ENCODE measurements around the gene ZNF813.

Gene ZNF813

DNA sequence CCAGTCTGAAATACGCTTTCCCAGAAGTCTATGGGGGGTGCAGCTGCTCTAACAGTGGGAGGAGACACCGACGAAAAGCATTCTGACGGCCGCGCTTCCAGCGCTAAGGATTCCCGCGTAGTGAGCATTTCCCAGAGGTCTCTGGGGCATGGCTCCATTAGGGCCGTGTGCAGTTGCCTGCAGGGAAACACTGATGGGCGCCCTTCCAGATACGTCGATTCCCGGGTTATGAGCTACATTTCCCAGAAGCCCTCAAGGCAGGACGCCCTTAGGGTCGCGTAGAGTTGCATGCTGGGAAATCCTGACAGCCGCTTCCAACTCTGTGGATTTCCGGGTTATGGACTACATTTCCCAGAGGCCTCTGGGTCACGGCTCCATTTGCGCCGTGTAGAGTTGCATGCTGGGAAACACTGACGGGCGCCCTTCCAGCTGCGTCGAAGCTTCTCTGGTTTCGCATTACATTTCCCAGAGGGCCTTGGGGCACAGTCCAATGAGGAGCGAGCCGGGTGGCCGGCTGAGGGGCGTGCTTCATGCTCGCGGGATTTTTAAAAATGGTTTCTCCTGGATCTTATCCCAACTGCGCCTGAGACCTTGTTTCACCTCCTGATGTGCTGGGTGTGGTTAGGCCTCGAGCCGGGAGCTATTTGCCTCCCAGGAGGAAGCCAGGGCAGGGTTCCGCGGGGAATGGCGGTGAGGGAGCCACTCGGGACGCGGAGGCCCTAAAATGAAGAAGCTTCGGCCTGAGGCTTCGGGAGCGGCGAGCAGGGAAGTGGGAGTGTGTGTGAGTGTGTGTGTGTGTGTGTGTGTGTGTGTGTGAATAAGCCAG is 53.2 kb downstream of the ZNF813 start:
- peak; percentile 96 for DNase-seq (ENCODE audit: low read depth)

DNA sequence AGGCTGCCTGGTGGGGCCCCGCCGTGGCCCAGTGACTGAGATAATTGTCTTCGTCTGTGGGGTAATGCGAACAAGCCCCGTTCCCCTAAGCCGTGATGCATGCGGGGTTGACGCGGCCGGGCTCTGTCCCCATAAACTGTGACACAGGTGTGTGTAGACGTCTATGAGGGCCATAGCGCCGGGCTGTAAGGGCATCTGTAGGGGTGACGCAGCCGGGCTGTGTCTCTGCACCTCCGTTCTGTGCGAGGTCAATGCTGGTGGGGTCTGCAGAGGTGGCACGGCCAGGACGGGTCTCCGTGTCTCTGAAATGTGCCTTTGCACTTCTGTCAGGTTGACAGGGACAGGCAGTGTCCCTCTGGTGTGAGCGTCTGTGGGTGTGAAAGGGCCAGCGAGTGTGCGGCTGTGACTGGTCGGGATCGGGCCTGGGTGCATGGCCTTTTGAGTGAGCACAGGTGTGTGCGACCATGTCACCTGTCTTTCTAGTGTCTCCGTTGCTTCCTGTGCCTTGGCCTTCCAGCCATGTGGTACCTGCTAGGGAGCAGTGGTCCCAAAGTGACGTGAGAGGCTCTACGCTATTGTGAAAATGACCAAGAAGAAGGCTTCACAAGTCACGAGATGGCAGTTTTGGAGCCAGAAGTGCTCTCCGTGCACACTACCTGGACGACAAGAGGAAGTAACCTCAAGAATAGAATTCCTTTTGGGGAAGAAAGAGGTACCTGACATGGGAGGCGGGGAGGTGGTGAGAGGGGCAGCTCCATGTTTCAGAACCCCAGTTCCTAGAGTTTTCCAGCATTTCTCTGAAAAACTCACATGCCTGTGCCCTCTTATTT is 54.1 kb downstream of the ZNF813 start:
- DNase-seq (ENCODE audit: low read depth) = no peak

DNA sequence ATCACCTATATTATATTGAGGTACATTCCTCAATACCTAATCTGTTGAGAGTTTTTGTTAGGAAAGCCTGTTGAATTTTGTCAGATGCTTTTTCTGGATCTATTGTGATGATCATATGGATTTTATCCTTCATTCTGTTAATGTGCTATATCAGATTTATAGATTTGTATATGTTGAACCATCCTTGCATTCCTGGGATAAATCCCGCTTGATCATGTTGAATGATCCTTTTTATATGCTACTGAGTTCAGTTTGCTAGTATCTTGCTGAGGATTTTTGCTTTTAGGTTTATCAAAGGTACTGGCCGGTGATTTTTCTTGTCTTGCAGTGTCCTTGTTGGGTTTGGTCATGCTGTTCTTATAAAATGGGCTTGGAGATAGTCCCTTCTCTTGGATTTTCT is 58.4 kb downstream of the ZNF813 start:
- DNase-seq (ENCODE audit: low read depth) = no peak

DNA sequence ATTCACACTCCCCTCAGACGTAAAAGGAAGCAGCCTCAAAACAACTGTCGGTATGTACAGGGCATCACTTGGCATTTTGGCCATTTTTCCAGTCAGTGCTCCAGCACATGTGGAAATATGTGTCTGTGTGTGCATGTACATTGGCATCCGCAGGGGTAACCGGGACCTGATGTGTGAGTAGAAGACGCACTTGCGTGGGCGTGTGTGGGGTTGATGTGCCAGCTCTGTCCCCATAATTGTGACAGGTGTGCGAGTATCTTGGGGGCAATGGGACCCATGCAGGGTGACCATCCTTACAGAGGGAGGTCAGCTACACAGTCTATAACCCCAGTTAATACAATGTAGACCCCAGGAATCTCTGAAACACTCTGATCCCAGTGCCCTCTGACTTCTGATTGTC is 63.1 kb downstream of the ZNF813 start:
- no peak for DNase-seq (ENCODE audit: low read depth)

DNA sequence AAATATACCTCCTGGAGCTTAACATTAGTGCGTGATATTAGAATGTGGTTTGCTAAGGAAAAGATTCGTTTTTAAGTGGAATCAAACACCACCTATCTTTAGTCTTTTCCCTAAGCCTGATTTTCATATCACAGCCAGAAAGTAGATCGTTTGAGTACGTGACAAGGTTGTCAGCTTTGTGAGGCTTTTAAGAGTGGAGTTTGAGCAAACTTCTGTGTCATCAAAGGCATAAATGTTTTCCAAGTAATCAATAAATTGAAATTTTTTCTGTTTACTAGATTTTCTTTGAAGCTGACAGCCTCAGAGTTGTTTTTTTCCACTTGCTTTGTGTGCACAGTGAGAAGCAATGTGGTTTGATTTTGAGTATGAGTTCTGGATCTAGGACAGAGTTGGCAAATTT is 63.9 kb downstream of the ZNF813 start:
- DNase-seq (ENCODE audit: low read depth) = no peak

DNA sequence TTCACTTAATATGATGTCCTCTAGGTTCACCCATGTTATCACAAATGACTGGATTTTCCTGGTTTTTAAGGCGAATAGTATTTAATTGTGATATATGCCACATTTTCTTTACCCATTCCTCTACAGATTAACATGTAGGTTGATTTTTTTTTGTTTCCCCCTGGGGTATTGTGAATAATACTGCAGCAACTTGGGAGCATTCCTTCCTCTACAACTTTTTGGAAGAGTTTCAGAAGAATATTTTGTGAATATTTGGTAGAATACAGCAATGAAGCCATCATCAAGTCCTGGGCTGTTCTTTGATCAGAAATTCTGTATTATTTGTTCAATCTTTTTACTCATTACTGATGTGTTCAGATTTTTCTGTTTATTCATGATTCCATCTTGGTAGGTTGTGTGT is 64.8 kb downstream of the ZNF813 start:
- DNase-seq (ENCODE audit: low read depth) = no peak

DNA sequence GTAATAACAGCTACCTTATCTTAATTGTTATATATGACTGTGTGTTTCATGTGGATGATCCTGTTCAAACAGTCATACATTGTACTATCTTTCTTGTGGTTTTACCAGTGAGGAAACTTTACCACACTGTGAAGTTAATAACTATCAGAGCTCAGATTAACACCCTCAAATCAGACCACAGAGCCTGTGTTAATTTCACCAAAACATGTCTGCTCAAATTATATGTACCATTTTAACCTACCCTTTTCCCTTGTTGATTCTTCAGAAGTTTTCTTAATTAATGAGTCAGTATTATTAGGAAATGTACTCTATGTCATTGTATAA is 68.7 kb downstream of the ZNF813 start:
- DNase-seq (ENCODE audit: low read depth) = no peak

DNA sequence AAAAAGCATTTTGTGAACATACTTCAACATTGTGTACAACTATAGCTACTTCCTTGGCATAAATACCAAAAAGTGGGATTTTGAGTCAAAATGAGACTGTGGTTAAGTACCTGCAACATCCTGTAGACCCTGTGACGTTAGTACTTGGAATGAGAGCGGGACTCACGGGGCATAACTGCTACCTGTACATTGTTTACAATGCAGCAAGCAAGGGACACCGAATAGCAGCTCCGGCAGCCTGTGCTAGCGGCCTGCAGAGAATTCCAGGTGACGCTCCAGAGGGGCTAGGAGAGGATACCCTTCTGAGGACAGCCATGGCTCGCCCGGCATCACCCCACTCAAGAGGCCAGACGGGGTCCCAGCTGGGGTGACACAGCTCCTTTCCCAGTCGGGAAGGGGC is 69.6 kb downstream of the ZNF813 start:
- no peak for DNase-seq (ENCODE audit: low read depth)

DNA sequence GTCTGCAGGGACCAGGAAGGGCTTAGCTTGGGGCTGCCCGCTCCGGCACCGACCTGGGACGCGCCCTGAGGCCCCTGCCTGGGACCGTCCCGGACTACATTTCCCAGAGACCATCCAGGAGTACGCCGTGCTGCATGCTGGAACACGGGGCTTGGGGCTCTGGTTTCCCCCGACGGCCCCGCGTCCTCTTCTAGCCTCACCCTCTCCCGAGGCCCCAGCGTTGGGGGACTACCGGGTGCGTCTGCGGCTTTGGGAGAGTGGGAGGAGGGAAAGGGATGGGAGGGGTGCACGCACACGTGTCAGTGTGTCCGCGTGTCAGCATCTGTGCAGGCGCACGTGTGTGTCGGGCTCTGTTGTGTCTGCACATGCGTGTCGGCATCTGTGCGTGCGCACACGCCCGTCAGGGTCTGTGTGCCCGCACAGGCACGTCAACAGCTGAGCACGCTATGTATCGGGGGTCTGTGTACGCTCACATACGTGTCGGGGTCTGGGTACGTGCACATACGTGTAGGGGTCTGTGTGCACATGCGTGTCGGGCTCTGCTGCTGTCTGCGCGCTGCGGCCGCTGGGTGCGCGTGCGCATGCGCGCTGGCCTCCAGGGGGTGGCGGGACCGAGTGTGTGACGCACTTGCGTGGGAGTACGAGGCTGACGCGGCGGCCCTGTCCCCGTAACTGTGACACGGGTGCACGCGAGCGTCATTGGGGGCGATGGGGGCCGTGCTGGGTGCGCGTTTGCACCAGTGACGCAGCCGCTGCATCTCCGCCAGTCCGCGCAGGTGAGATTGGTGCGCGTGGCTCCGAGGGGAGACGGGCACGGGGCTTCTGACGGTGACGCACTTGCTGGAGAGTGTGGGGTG is 70.2 kb downstream of the ZNF813 start, which contains the start of gene ZNF331:
Gene ZNF331, plus strand, starts transcription at position 625 of the 857 bp plus-strand sequence. CDS start 31,232 bp downstream, outside the sequence.
- DNase-seq (ENCODE audit: low read depth) = peak; percentile 68

DNA sequence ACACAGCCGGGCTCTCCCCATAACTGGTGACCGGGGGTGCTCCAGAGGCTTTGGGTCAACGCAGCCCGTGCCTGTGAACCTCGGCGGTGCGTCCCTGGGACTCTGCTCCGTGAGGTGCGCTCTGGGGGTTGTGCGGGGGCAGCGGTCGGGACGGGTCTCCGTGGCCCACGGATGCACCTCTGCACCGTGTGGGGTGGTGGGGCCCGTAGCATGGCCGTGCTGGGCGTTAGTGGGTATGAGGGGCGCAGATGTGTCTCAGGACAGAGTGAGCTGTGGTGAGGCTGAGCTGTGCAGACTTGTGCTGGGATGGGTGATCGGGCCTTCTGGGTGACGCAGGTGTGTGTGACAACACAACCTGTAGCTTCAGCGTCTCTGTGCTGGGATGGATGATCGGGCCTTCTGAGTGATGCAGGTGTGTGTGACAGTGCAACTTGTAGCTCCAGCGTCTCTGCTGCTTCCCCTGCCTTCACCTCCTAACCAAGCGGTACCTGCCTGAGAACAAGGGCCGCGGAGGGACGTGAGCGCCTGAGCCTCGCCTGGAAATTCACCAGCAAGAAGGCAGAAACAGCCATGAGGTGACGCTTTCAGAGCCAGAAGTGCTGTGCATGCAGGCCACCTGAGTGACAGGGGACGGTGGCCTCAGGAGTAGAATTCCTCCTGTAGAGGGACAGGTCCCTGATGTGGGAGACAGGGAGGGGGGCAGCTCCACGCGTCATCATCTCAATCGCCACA is 71.0 kb downstream of the ZNF813 start:
- no peak for DNase-seq (ENCODE audit: low read depth)

DNA sequence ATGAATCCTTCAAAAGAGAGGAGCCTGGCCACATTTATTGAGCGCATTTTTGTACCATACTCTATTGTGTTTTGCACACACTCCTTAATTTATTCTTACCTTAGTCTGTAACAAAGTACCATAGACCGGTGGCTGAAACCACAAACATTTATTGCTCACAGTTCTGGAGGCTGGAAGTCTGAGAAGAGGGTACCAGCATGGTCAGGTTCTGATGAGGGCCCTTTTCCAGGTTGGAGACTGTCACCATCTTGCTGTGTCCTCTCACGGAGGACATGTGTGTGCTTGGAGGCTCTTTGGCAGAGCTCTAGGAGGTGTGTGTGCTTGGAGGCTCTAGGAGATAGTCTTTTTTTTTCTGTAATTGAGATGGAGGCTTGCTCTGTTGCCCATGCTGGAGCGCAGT is 72.6 kb downstream of the ZNF813 start:
- DNase-seq (ENCODE audit: low read depth) = no peak

DNA sequence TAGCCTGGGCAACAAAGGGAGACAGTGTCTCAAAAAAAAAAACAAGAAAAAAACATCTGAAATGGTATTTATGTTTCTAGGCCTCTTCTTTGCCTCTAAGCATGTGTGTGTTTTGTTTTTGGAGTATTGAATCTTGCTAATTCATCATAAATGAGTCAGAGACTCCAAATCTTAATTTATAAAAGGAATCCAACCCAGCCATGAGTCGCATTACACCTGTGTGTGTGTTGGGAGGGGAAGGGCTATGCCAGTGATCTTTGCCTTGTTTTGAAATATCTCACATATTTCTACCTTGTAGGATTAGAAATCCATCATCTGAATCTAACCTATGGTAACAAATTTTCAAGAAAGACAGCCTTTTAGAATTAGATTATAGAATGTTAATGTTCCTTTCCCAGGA is 74.4 kb downstream of the ZNF813 start:
- no peak for DNase-seq (ENCODE audit: low read depth)

DNA sequence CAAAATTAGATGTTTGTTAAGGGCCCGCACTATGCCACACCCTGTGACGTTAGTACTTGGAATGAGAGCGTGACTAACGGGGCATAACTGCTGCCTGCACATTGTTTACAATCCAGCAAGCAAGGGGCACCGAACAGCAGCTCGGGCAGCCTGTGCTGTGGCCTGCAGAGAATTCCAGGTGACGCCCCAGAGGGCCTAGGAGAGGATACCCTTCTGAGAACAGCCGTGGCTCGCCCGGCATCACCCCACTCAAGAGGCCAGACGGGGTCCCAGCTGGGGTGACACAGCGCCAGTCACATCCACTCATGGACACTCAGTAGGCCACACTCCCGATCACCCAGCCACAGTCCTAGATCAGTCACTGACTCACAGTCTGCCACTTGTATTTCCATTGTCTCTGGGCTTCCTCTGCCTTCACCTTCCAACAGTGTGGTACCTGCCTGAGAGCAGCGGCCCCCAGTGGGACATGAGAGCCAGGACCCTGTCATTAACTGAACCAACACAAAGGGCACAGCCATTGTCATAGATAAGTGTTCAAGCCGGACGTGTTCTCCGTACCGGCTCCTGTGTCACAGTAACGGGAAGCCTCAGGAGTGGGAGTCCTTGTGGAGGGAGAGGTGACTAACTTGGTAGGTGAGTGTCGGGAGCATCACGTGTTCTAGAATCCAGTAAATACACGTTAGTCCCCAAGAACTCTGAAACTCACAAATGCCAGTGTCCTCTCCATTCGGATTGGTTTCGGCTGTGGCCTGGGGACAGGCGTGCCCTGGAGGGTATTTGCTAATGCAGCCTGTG is 77.9 kb downstream of the ZNF813 start:
- DNase-seq (ENCODE audit: low read depth) = peak; percentile 85
